NCI-H526 treated with DMSO at 0.1 percent for 48 hours (cell line): Measurements from ENCODE around the gene URI1.
"Not testable (repeated sequence)": the region's sequence is repeated elsewhere in the genome, so short reads cannot be mapped to it uniquely, and the experiment has no call there.

ENCODE experiments used
- DNase-seq: peaks from one replicate; lab custom pipeline; 2025; lab: John Stamatoyannopoulos, UW

Gene URI1, protein sequence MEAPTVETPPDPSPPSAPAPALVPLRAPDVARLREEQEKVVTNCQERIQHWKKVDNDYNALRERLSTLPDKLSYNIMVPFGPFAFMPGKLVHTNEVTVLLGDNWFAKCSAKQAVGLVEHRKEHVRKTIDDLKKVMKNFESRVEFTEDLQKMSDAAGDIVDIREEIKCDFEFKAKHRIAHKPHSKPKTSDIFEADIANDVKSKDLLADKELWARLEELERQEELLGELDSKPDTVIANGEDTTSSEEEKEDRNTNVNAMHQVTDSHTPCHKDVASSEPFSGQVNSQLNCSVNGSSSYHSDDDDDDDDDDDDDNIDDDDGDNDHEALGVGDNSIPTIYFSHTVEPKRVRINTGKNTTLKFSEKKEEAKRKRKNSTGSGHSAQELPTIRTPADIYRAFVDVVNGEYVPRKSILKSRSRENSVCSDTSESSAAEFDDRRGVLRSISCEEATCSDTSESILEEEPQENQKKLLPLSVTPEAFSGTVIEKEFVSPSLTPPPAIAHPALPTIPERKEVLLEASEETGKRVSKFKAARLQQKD

DNA sequence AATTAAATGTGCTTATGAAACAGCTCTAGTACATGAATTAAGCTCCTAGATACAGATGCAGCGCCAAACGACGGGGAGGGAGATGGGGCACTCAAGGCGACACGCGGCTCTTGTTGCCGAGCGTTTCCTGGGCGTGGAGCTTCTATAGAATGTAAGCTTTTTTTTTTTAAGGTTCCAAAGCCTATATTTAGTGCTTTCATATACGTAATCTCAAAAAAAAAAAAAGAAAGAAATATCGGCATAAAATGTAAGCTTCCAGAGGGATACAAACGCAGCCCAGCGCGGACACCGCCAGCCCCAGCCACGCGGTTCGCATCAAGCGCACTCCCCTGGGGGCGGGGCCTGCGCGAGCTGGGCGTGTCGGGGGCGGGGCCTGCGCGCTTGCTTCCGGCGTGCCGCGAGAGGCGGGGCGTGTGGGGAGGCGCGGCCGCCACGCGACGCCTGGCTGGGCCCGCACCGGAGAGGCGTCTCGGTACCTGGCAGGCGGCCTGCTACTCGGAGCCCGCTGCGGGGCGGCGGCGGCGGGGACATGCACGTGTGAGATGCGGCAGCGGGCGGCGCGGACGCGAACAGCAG, at the start of gene URI1:
TSS of gene URI1 (plus strand) at position 412 of the 576 bp plus-strand sequence. CDS start 309 bp downstream, outside the sequence.
- DNase-seq: peak; percentile 90

DNA sequence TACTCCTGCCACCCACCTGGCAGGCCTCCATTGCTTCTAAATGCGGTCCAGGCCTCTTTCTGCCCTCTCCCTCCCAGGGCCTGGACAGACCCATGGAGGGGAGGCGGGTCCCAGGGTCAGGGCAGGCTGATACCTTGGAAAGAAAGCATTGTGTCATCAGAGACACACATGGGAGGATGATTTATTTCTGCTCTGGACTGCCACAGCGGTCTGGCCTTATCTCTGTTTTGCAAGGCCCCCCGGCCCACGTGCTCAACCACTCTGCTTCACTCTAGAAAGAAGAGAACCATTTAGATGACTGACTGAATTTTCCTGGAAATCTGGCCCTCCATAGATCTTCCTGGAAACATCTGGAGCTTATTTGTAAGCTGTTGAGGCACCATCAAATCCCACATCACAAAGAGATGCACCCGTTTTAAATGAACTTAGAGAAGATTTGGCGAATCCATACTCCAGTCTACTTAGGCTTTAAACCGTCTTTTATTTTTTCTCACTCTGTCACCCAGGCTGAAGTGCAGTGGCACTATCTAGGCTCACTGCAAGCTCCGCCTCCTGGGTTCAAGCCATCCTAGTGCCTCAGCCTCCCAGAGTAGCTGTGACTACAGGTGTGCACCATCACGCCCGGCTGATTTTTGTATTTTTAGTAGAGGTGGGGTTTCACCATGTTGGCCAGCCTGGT, 48.3 kb upstream of the URI1 start:
- DNase-seq: no peak

DNA sequence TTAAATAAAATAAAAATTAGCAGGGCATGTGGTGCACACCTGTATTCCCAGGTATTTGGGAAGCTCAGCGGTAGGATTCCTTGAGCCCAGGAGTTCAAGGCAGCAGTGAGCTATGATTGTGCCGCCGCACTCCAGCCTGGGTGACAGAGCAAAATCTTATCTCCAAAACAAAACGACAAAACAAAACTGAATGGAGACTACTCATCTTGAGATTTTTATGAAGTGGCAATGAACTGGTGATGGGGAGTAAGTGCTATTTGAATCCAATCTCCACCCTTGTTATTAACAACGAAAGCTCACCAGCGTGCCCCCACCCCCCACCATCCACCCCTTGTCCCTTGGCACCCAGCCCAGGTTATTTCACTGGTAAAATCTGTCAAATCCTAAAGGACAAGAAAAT, 45.2 kb upstream of the URI1 start:
- no peak for DNase-seq

DNA sequence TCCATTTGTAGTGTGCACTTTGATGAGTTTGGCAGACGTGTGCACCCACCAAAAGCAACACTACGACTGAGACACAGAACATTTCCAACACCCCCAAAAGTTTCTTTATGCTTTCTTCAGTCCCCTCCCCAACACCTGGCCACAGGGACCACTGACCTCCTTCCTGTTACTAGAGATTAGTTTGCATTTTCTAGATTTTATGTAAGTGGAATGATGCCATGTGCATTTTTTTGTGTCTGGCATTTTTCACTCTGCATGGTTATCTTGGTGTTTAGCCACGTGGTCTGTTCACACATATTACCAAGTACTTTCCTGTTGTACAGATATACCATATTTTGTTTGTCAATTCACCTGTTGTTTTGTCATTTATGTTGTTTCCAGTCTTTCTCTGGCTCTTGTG, 44.6 kb upstream of the URI1 start:
- no peak for DNase-seq

DNA sequence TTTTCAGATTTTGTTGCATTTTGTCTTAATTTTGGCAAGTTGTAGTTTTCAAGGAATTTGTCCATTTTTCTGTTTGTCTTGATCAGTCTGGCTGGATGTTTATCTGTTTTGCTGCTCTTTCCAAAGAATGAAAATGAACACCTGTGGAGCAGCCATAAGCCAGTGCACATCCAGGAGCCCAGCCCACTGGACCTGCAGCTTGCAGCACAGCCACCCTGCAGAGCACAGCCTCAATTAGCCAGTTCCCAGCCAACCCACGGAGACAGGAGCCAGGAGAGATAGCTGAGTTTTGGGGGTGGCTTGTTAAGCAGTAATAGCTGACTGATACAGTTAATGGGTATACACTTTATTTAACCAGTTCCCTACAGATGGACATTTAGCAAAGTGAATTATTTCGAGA, 38.0 kb upstream of the URI1 start:
- no peak for DNase-seq

DNA sequence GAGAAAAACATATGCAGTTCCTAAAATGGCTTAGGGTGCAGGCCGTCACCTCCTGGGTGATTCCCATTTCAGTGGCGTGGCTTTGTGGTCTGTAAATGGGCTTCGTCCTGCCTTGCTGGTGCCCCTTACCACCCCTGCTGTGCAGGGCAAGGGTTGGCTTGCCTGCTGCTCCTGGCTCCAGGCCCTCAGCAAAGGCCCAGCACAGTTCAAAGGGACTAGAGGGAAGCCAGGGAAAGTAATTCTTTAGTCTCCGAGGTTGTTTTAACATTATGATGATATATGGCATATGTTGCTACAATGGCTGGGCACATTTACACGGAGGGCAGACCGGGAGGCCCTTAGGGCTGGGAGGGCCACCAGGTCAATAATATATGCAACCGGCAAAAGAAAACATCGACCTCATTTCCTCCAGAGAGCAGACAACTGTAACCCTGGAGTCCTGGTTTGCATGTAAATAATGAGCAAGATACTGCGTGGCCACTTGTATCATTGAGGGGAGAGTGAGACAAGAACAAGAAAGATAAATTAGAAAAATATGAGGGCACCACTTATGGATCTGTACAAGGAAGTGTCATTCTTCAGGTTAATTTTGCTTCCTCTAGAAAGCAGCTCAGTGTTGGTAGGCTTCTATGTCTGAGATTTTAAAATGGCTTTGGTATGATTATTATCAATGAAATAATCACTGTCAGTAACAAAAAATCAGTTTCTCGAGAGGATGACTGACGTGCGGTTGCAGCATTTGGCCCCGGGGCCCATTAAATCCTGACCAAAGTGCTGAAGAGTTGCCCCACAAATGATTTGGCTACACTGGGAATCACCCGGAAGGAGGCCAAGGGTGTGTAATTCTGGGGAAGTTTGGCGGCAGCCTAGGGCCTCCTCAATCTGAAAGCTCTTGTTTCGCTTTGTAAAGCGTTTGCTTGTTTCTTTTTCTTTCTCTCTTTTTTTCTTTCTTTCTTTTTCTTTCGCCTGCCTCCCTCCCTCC, 32.8 kb upstream of the URI1 start:
- DNase-seq: peak; percentile 40

DNA sequence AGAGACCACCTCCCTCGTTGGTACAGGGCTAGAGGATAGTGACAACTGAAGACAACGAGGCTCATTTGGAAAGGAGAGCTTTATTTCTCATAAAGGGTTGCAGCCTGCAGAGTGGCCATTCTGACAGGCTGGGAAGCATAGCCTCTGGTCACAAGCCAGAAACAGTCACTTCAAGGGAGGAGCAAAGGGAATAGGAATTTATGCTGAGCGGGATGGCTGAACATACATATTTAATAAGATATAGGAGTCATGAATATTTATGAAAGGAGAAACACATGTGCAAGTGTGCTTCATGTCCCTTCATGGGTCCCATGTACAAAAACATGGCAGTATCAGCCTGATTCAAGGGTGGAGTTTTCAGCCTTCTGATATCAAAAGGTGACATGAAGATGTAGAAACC, 27.1 kb upstream of the URI1 start:
- DNase-seq: peak; percentile 48

DNA sequence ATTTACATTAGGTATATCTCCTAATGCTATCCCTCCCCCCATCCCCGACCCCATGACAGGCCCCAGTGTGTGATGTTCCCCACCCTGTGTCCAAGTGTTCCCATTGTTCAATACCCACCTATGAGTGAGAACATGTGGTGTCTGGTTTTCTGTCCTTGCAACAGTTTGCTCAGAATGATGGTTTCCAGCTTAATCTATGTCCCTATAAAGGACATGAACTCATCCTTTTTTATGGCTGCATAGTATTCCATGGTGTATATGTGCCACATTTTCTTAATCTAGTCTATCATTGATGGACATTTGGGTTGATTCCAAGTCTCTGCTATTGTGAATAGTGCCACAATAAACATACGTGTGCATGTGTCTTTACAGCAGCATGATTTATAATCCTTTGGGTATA, 26.2 kb upstream of the URI1 start:
- DNase-seq: not testable (repeated sequence)

DNA sequence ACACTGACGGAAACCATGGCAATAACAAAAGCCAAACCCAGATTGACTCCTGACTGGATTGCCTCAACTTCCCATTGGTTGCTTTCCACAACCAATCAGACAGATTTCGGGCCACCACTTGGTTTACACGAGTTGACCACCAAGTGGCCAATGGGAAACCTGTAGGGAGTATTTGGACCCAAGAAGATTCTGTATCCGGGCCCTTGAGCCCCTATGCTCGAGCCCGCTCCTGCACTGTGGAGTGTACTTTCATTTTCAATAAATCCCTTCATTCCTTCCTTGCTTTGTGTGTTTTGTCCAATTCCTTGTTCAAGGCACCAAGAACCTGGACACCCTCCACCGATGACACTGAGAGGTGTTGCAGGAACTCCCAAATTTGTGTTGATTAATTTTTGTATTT, 24.1 kb upstream of the URI1 start:
- no peak for DNase-seq

DNA sequence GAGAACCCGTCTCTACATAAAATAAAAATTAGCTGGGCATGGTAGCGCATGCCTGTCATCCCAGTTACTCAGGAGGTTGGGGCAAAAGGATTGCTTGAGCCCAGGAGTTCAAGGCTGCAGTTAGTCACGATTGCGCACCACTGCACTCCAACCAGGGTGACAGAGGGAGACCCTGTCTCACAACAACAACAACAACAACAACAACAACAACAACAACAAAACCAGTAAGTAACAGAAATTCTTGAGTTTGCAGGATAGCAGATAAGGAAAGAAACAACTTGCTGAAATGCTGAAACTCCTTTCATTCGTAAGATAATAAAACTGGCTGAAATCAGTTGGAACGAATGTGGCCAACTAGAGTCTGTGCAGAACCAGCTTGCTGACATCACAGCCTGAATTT, 23.1 kb upstream of the URI1 start:
- DNase-seq: no peak

DNA sequence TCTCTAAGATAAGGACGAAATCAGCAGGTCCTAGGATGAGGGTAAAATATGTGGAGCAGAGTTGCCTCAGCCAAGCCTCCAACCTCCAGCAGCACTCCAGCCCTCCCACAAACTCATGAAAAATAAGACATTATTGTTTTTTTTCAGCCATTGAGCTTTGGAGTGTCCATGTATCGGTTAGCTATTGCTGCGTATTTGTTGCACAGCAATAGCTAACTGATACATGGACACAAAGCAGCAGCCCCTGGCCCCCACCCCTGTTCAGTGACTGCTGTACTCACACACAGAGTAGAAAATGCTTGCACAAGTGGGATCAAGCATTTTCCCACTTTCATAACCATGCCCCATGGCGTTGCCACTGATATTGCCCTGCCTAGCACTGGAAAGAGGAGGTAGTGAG, 19.1 kb upstream of the URI1 start:
- DNase-seq: no peak

DNA sequence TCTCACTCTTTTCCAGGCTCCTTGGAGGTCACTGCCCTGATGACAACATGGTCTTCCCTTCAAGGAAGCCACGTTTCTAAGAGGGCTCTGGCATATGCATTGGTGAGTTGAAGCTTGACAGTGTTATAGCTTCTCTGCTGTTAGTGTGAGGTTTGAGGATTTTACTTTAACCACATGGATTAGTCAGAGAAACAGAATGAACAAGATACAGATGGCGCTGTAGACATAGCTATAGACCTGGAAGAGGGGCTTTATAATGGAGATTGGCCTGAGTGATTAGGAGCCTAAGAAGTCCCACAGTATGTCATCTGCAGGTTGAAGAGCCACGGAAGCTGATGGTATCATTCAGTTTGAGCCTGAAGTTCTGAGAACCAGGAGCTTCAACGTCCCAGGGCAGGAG, 18.4 kb upstream of the URI1 start:
- no peak for DNase-seq

DNA sequence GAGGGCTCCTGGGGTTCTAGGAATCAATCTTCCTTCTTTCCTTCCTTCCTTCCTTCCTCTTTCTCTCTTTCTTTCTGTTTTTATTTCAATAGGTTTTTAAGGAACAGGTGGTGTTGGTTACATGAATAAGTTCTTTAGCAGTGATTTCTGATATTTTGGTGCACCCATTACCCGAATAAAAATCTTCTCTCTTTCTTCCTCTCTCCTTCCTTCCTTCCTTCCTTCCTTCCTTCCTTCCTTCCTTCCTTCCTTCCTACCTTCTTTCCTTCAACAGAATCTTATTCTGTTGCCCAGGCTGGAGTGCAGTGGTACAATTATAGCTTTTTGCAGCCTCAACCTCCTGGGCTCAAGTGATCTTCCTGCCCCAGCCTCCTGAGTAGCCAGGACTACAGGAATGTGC, 16.0 kb upstream of the URI1 start:
- no peak for DNase-seq

DNA sequence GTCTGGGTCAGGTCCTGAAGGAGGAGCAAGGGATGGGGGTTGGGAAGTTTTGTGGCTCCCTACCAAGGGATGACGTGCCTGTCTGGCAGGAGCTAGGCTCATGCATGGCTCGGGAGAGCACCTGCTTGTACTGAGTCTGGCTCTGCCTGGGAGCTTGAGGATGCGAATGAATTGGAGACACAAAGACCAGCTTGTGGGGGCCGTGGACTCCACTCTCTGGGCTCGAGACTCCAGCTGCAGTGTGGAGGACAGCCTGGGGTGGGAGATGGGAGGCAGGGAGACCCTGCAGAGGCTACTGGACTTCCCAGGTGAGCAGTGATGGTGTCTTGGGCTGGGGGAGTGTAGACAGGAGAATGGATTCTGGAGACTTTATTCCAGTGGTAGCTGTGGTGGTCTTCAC, 15.2 kb upstream of the URI1 start:
- no peak for DNase-seq

DNA sequence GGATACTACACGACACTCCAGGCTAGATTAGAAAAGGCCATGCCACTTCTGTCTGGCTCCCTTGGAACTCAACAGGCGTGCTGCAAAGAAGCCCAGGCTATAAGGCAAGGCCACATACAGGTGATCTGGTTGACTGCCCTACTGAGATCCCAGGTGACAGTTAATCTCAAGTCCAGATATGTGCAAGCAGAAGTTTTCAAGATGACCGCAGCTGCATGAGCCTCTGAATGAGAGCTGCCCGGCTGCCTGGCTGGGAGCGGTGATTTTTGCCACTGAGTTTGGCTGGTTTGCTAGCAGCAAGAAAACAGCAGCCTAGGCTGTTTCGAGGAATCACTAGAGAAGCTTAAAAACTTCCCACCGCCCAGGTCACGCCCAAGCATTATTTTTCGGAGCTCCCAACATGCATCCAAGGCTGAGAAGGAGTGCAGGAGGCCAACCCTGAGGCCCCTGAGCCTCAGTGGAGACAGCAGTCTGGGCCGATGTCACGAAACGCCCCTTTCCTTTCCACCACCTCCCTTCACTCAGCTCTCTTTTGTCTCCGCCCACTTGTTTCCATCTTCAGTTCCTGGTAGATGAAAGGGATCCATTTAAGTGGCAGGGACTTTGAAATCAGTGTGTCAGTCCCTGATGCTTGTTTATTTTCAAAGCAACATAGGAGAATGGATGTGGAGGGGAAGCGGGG, 14.0 kb upstream of the URI1 start:
- DNase-seq: no peak

DNA sequence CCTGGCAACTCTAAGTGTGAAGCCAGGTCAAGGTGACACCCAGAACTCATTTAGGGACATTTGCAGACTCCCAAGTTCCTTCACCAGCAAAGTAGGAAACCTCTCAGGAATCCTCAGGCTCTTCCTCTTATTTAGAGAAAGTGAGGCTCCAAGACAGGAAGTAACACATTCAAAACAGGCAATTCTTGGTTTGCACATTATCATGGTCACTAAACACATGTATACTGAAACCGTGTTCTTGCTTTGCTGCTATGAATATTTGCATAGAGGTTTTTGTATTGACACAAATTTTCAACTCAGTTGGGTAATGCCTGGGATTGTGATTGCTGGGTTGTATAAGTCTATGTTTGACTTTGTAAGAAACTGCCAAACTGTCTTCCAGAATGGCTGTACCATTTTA, 13.2 kb upstream of the URI1 start:
- DNase-seq: peak; percentile 30

DNA sequence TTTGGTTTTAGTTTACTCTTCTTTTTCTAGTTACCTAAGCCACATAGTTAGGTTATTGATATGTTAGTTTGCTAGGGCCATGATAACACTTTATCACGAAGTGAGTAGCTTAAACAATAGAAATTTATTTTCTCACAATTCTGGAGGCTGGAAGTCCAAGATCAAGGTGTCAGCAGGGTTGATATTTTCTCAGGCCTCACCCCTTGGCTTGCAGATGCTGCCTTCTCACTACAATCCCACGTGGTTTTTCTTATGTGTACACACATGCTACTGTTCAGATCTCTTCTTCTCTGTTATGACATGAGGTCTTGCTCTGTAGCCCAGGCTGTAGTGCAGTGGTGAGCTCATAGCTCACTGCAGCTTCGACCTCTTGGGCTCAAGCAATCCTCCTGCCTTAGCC, 7.8 kb upstream of the URI1 start:
- DNase-seq: no peak

DNA sequence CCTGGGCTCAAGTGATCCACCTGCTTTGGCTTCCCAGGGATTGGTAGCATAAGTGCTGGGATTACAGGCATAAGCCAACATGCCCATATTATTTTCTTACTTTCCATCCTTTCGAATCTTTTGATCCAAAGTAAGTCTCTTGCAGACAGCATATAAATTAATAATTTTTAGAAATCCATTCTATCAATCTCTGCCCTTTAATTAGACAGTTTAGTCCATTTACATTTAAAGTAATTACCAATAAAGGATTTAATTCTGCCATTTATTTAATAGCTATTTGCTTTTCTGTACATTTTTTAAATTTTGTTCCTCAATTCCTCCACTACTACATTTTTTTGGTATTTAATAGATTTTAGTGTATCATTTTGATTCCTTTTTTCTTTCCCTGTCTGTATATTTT, 7.3 kb upstream of the URI1 start:
- DNase-seq: no peak

DNA sequence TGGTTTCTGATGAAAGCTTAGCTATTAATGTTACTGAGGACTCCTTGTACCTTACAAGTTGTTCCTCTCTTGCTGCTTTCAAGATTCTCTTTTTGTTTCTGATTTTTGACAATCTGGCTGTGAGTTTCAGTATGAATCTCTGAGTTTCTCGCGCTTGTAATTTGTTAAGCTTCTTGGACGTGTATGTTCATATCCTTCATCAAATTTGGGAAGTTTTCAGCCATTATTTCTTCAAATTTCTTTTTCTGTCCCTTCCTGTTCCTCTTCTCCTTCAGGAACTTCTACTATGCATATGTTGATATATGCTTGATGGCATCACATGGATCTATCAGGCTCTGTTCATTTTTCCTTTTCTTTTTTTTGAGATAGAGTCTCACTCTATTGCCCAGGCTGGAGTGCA, 5.6 kb upstream of the URI1 start:
- no peak for DNase-seq

DNA sequence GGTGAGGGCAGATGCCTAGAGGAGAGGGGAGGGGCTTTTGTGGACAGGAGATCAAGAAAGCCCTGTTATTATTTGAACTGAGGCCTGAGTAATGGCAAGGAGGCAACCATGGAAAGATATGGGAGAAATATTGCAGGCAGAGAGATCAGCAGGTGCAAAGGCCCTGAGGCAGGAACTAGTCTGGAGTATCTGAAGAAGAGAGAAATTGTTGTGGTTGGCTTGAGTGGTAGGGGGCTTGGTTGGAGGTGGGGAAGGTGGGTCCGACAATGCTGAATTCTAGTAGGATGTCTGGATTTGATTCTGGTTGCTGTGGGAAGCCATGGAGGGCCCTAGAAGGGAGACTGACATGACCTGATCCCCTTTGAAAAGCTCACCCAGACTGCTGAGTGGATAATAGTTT, 2.4 kb upstream of the URI1 start:
- no peak for DNase-seq

DNA sequence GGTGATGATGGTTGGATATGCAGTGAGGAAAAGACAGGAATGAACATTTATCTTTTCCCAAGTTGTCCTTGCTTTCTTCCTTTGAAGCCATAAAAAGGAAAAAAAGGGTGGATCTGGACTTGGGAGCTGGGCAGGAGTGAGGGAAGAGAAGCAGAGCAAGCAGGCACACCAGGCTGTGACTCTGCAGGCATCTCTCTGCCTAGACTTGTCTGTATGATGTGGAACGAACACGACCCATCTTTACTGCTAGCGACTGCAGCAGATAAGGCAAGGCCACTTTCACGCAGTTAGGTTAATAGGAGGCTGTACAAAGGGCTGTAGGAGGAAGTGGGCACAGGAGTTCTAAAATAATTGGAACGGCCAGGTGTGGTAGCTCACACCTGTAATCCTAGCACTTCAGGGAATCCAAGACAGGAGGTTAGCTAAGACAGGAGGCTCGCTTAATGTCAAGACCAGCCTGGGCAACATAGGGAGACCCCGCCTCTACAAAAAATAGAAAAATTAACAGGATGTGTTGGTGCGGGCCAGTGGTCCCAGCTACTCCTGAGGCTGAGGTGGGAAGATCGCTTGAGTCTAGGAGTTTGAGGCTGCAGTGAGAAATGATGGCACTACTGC, 961 bp upstream of the URI1 start:
- DNase-seq: no peak
